GDM1 (cell line): ENCODE measurements around the gene GSTA4.
A peak's percentile ranks its signal among the peaks of the same experiment; 100 is the strongest.

ENCODE experiments used
- DNase-seq: peaks from one replicate; lab custom pipeline; 2025; lab: John Stamatoyannopoulos, UW

GSTA4 gene

DNA sequence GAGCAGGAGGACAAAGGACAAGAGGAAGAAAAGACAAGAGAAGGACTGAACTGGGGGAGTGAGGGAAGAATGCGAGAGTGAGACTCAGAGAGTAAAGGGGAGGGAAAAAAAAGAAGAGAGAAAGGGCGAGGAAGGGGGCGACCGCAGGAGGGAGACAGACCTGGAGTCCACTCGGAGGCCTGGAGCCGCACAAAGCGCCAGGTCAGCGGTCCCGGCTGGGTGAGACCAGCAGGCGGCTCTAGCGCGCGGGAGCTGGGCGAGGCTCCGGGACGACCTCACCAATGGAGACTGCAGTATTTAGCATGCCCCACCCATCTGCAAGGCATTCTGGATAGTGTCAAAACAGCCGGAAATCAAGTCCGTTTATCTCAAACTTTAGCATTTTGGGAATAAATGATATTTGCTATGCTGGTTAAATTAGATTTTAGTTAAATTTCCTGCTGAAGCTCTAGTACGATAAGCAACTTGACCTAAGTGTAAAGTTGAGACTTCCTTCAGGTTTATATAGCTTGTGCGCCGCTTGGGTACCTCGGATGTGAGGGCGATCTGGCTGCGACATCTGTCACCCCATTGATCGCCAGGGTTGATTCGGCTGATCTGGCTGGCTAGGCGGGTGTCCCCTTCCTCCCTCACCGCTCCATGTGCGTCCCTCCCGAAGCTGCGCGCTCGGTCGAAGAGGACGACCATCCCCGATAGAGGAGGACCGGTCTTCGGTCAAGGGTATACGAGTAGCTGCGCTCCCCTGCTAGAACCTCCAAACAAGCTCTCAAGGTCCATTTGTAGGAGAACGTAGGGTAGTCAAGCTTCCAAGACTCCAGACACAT lies at the start of gene GSTA4:
Gene GSTA4, minus strand, starts transcription at position 196 of the 824 bp plus-strand sequence. CDS start 1,041 bp downstream, outside the sequence.
- DNase-seq = peak; percentile 86

DNA sequence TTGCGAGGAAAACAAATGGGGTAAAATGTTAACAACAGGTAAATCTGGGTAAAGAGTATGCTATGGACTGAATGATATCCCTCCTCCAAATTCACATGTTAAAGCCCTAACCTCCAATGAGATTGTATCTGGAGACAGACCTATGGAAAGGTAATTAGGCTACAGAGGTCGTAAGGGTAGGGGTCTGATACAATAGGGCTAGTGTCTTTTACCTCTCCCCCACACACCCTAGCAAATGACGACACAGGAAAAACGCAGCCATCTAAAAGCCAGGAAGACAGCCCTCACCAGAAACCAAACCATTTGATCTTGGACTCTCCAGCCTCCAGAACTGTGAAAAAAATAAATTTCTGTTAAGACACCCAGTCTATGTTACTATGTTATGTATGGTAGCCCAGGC lies 49.5 kb upstream of the GSTA4 start:
- no peak for DNase-seq

DNA sequence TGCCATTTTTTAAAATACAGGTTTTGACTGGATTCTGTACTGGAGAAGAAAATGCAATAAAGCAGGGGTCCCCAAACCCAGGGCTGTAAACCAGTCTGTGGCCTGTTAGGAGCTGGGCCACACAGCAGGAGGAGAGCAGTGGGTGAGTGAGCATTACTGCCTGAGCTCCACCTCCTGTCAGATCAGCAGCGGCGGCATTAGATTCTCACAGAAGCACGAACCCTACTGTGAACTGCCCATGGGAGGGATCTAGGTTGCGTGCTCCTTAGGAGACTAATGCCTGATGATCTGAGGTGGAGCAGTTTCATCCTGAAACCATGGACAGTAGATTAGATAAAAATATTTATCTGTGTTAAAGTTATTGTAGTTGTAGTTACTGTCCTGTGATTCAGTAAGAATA lies 49.0 kb upstream of the GSTA4 start:
- DNase-seq = no peak

DNA sequence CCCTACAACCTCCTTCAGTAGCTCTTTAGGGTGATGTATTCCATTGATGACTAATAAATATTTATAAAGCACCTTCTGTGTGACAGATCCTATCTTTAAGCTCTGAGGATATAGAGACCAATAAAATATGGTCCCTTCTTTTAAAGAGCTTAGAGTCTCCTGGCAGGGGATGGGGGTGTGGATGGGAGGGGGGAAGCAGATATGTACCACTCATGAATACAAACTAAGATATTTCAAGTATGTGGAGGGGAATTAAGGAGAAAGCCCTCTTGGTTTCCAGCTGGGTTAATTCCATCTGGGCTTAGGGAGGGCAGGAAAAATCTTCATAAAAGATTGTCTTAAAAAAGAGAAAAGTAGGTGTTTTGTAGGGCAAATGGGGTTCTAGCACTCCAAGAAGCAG lies 48.5 kb upstream of the GSTA4 start:
- no peak for DNase-seq

- DNase-seq = no peak
Measured at GRCh38 chr6:53042112-53042511, 47.0 kb upstream of the GSTA4 start.

GRCh38 chr6:53041356-53041755 lies 46.3 kb upstream of the GSTA4 start:
- DNase-seq = no peak

- no peak for DNase-seq
Measured at GRCh38 chr6:53038596-53038995, 43.5 kb upstream of the GSTA4 start.

- DNase-seq = no peak
Measured at GRCh38 chr6:53038141-53038540, 43.1 kb upstream of the GSTA4 start.

GRCh38 chr6:53035549-53036213 lies 40.6 kb upstream of the GSTA4 start:
- no peak for DNase-seq

GRCh38 chr6:53033764-53034163 lies 38.7 kb upstream of the GSTA4 start:
- DNase-seq = no peak

DNA sequence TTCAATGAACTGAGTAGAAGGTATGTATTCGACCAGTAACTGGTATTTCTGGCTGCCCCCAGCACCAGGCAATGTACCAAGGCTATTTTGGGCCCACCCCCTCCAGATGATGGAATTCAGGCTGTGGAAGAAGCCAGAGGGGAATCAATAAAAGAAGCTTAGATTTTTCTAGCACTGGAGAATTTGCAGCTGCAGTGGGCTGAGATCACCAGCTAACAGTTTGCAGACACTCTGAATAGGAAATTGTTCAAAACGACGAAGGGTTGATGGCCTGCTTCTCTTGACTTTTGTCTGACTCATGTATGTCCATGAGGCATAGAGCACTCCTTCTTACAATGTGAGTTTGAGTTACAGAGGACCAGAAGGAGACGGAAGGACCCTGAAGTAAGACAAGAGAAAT lies 37.8 kb upstream of the GSTA4 start:
- DNase-seq = no peak

GRCh38 chr6:53031281-53031680 lies 36.2 kb upstream of the GSTA4 start:
- no peak for DNase-seq

DNA sequence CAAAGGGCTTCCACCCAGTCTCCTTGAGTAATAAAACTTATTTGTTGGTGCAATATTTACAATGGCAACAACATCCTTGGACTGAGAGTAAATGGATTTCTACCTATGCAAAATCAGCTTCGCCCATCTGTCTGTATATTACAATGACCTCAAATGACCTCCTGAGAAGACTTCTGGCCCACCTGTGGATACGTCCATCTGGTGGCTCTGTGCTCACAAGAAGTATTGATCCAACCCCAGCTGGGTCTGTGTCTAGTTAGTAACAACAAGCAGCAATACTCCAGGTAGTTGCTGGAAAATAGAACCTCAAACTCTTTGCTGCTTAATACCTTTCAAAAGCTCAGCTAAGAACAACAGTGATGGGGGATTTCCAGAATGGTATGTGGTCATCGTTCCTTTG lies 34.7 kb upstream of the GSTA4 start:
- no peak for DNase-seq

DNA sequence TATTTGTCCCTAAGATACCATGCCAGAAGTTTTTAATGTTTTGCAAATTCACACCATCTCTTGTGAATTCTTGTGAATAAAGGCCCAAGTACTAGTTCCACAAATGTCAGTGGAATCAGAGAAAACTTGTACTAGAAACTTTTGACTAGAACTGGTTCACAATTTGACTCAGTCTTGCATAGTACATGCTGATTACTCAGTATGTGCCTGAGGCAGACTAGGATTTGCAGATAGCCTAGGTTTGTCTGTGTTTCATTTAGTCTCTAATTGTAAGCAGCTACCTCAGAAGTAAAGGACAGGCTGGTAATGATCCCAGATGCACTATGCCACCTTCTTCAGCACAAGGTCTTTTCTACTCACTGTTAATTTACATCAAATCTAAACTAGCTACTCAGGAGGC lies 34.2 kb upstream of the GSTA4 start:
- no peak for DNase-seq

DNA sequence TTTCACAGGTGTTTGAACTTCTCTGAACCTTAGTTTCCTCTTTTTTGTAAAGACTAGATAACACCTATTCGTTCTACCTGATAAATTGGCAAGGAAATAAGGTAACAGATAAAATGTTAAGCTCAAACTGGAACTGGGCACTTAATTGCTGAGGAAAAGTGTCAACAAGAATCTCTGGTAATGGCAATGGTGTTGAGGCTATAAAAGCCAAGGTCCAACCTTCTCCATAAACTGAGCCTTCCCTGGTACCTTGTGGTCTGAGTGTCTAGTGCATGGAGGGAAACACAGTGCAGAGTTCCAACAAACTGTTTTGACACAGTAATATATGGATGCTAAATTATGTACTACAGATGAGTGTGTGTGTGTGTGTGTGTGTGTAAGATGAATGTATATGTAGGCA lies 33.4 kb upstream of the GSTA4 start:
- no peak for DNase-seq

GRCh38 chr6:53027131-53027718 lies 32.1 kb upstream of the GSTA4 start:
- DNase-seq = no peak

GRCh38 chr6:53026526-53026925 lies 31.4 kb upstream of the GSTA4 start:
- DNase-seq = no peak

DNA sequence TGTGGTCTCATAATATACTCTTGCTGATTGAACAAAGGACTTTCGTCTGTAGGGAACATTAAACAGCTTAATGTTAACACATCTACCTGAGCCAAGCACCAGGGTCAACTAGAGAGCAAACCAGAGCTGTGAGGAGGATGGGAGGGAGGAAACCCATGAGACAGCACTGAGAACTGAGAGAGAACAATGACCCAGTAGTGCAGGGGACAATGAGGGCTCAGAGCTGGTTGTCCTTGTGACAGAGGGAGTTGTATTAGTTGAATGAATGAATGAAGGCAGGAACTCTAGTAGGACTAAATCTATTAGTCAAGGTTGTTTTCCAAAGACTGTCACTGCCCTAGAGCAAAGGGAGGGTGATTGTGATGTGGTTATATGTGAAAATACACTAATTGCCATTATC lies 28.2 kb upstream of the GSTA4 start:
- no peak for DNase-seq

DNA sequence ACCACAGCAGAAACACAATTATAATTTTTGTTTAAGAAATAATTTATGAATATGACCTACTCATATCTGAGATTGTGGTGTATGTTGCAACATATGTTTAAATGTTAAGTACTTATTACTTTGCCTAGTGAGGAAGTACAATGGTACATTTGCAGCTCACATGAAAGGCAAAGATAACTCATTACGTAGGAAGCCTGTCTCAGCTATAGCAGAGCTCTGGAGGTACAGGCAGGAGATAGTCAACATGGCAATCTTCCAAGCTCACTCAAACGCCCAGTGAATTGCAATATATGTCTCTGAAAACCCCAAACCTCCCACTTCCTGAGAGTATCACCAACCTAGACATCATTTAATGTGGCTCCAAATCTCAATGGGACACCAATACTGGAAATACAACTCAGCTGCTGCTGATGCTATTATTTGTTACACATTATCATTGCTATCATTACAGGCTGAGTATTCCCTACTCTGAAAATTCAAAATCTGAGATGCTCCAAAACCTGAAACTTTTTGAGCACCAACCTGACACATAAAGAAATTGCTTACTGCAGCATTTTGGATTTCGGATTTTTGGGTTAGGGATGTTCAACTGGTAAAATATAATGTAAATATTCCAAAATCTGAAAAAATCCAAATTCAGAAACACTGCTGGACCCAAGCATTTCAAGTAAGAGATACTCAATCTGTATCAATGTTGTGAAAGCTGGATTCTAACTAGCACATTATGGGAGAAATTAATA lies 25.1 kb upstream of the GSTA4 start:
- DNase-seq = no peak

GRCh38 chr6:53018446-53018845 lies 23.4 kb upstream of the GSTA4 start:
- DNase-seq = no peak

DNA sequence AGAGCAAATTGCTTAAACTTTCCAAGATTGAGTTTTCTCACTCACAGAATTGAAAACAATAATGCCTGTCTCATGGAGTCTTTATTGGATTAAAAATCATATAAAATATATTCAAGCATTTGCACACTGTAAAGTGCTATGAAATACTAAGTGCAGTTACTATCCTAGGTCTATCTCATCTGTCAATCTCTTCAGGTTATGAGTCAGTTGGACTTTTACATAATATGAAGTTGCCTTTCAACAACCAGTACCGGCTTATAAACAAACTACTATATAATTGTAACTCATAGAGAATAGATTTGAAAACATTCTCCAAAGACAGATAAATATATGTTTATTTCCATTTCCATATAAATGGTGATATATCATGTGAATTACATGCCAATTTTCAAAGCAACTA lies 20.4 kb upstream of the GSTA4 start:
- DNase-seq = no peak

GRCh38 chr6:53014744-53015143 lies 19.7 kb upstream of the GSTA4 start:
- DNase-seq = no peak

GRCh38 chr6:53014063-53014462 lies 19.0 kb upstream of the GSTA4 start:
- no peak for DNase-seq
